GM12878 (cell line): ENCODE results near the gene CWF19L1. TPM values are rescaled to one million over a fixed set of nuclear protein-coding genes. Genes with fewer than 3 reads are reported as not detected.

ENCODE experiments used
- ATAC-seq: fragments of 200-7000 bp; cut with Tn5 transposase; 3 replicates; pipeline ENCODE4 v1.9.1; 2020; ENCODE audit warnings: mild to moderate bottlenecking, moderate library complexity
- BruUV-seq: library from RNA; stranded (reverse); fragments of 400-500 nt; replicated peaks from 2 replicates; lab custom pipeline; 2021; lab: Mats Ljungman, UMichigan
- CTCF ChIA-PET: fragments of 300-600 bp; sonication (Branson Sonifier 250); formaldehyde crosslinking; extraction: SDS; loops from one replicate; lab custom pipeline; 2021; ENCODE audit warnings: inconsistent platforms; lab: Yijun Ruan, JAX
- POLR2A ChIA-PET: fragments of 350-600 bp; formaldehyde crosslinking; extraction: SDS; loops from one replicate; lab custom pipeline; 2021; ENCODE audit warnings: inconsistent platforms; lab: Charles Lee
- RAD21 ChIA-PET: fragments of 300-600 bp; sonication (Branson Sonifier 250); formaldehyde crosslinking; loops from one replicate; lab custom pipeline; 2023; ENCODE audit warnings: antibody characterized with exemption; ENCODE audit not compliant: unreplicated experiment; lab: Charles Lee
- SMC1A ChIA-PET: fragments of 300-600 bp; sonication (Branson Sonifier 250); formaldehyde crosslinking; loops from one replicate; lab custom pipeline; 2023; ENCODE audit not compliant: unreplicated experiment, uncharacterized antibody; lab: Charles Lee
- DNase-seq: peaks from one replicate; pipeline ENCODE4 v3.0.0-alpha.2; 2011; ENCODE audit warnings: low read depth, low spot score
- FAIRE-seq: peaks from 3 replicates; lab custom pipeline; 2011; peaks lifted over from hg19 to GRCh38; lab: Jason Lieb, UNC
- H2AFZ ChIP-seq: 2 replicates; pipeline ENCODE4 v1.6.0; 2011; ENCODE audit warnings: low read depth, low read length, control low read depth; ENCODE audit not compliant: control insufficient read depth
- H3K27ac ChIP-seq: 2 replicates; pipeline ENCODE4 v1.5.1; 2011; ENCODE audit warnings: control low read depth; ENCODE audit not compliant: control insufficient read depth, insufficient read depth
- H3K27me3 ChIP-seq, 2 experiments: replicated peaks in 1 of 2; 2 replicates each; pipeline versions ENCODE4 v1.6.0 to v1.6.1; 2011; ENCODE audit warnings: low read length in 1 of 2; ENCODE audit not compliant: control insufficient read depth in 2 of 2, insufficient read depth in 2 of 2
- H3K36me3 ChIP-seq, 2 experiments: 2 replicates each; pipeline ENCODE4 v1.5.1; 2011; ENCODE audit warnings: low read length in 1 of 2; ENCODE audit not compliant: control insufficient read depth in 2 of 2, insufficient read depth in 2 of 2
- H3K4me1 ChIP-seq: 2 replicates; pipeline ENCODE4 v1.6.1; 2011; ENCODE audit warnings: mild to moderate bottlenecking, low read length, moderate library complexity, mixed read lengths; ENCODE audit not compliant: control insufficient read depth, insufficient read depth
- H3K4me2 ChIP-seq: 2 replicates; pipeline ENCODE4 v1.6.0; 2011; ENCODE audit warnings: control low read depth; ENCODE audit not compliant: control insufficient read depth, insufficient read depth
- H3K4me3 ChIP-seq: fragments of 200-600 bp; sonication (generic); 2 replicates; pipeline ENCODE4 v1.5.1; 2016
- H3K79me2 ChIP-seq: 2 replicates; pipeline ENCODE4 v1.6.0; 2011; ENCODE audit warnings: low read length; ENCODE audit not compliant: control insufficient read depth, insufficient read depth
- H3K9ac ChIP-seq: 2 replicates; pipeline ENCODE4 v1.8.0; 2011; ENCODE audit warnings: low read length, control low read depth, mixed read lengths; ENCODE audit not compliant: control insufficient read depth, insufficient read depth
- H3K9me3 ChIP-seq: replicated peaks from 3 replicates; pipeline ENCODE4 v1.5.1; 2011; ENCODE audit warnings: mild to moderate bottlenecking, low read length; ENCODE audit not compliant: control insufficient read depth, insufficient read depth
- H4K20me1 ChIP-seq: 2 replicates; pipeline ENCODE4 v1.6.0; 2011; ENCODE audit not compliant: control insufficient read depth, insufficient read depth
- BCL11A ChIP-seq: IDR thresholded peaks from 2 replicates; pipeline ENCODE4 v1.6.1; 2011; ENCODE audit warnings: low read depth, low read length
- CHD1 ChIP-seq: IDR thresholded peaks from 2 replicates; pipeline ENCODE4 v1.6.1; 2012; ENCODE audit warnings: low read depth, low read length, improper control_type of control experiment
- ETV6 ChIP-seq, 2 experiments: fragments of 450-650 bp in 1 of 2; IDR thresholded peaks in 1 of 2; conservative IDR thresholded peaks in 1 of 2; 2 replicates each; pipeline ENCODE4 v1.6.1; 2014; ENCODE audit warnings: antibody characterized with exemption in 1 of 2, borderline replicate concordance in 1 of 2, low read depth in 1 of 2, mild to moderate bottlenecking in 1 of 2, moderate library complexity in 1 of 2
- FOS ChIP-seq: IDR thresholded peaks from 3 replicates; pipeline ENCODE4 v1.6.1; 2011; ENCODE audit warnings: borderline replicate concordance; ENCODE audit not compliant: insufficient read length; ENCODE audit errors: extremely low read depth
- HDAC2 ChIP-seq: fragments of 200-600 bp; sonication (generic); IDR thresholded peaks from 2 replicates; pipeline ENCODE4 v1.6.1; 2017
- HDAC6 ChIP-seq: fragments of 200-600 bp; sonication (generic); IDR thresholded peaks from one replicate; pipeline ENCODE4 v1.8.0; 2017; ENCODE audit warnings: antibody characterized with exemption; ENCODE audit not compliant: unreplicated experiment
- IRF4 ChIP-seq: IDR thresholded peaks from 2 replicates; pipeline ENCODE4 v1.6.1; 2011; ENCODE audit warnings: low read depth, low read length
- POLR2AphosphoS2 ChIP-seq: IDR thresholded peaks from 2 replicates; pipeline ENCODE4 v1.6.1; 2011; ENCODE audit warnings: low read depth, mild to moderate bottlenecking, low read length, improper control_type of control experiment, moderate library complexity
- SMAD1 ChIP-seq: fragments of 450-650 bp; IDR thresholded peaks from 2 replicates; pipeline ENCODE4 v1.6.1; 2018; ENCODE audit warnings: mild to moderate bottlenecking, low read depth; ENCODE audit not compliant: partially characterized antibody
- SREBF1 ChIP-seq: IDR thresholded peaks from 2 replicates; pipeline ENCODE4 v1.6.1; 2012; ENCODE audit warnings: mild to moderate bottlenecking, low read length
- SUPT20H ChIP-seq: IDR thresholded peaks from 2 replicates; pipeline ENCODE4 v1.6.1; 2011; ENCODE audit warnings: low read depth, mild to moderate bottlenecking, low read length, moderate library complexity, borderline replicate concordance; ENCODE audit not compliant: control insufficient read depth
- TAF1 ChIP-seq: IDR thresholded peaks from 2 replicates; pipeline ENCODE4 v1.6.1; 2011; ENCODE audit warnings: mild to moderate bottlenecking, low read depth, low read length, borderline replicate concordance
- YY1 ChIP-seq: IDR thresholded peaks from 2 replicates; pipeline ENCODE4 v1.6.1; 2011; ENCODE audit warnings: low read depth, mild to moderate bottlenecking, low read length
- ZZZ3 ChIP-seq: IDR thresholded peaks from 2 replicates; pipeline ENCODE4 v1.6.1; 2011; ENCODE audit warnings: low read depth; ENCODE audit not compliant: control insufficient read depth, insufficient read length
- WGBS: methylation state at CpG from one replicate; pipeline ENCODE4 v1.1.6; 2016; ENCODE audit warnings: low lambda C conversion rate; ENCODE audit not compliant: insufficient replicate concordance, insufficient coverage; ENCODE audit errors: missing lambda C conversion rate; 5-methylcytosine and 5-hydroxymethylcytosine counted together
- in situ Hi-C: fragments of 300-500 bp; cut with MboI; formaldehyde crosslinking; loops from 9 replicates; pipeline ENCODE4 v1.14.3; 2018; ENCODE audit warnings: mixed read lengths
- intact Hi-C: fragments of 100-400 bp; cut with micrococcal nuclease; formaldehyde crosslinking; loops from one replicate; pipeline ENCODE4 v1.14.2; 2022; ENCODE audit not compliant: unreplicated experiment
- polyA plus RNA-seq, 11 experiments: library from polyadenylated mRNA; depleted of rRNA in 4 of 11; unstranded in 6 of 11; stranded (reverse) in 5 of 11; fragments of >200 nt; fragmentation: Nextera tagmentation in 4 of 11; fragmentation: Illumina TruSeq in 1 of 11; extraction: Ambion mirVana in 4 of 11; extraction: Trizol in 1 of 11; gene quantifications; 1 replicate in 1 of 11; 2 replicates in 10 of 11; pipeline versions ENCODE4 v1.2.1 to v1.2.3, GENCODE V29; 2011 to 2016; ENCODE audit warnings: inconsistent platforms in 2 of 11, missing spikeins in 2 of 11, low read depth in 1 of 11
- total RNA-seq, 4 experiments: library from RNA; depleted of rRNA in 3 of 4; stranded (reverse); fragments of >200 nt in 3 of 4; fragmentation: Illumina TruSeq in 1 of 4; extraction: Trizol in 1 of 4; gene quantifications; 2 replicates each; pipeline versions ENCODE4 v1.2.1 to v1.2.3, GENCODE V29; 2013 to 2021
- TF ChIP-seq, protein P1 (sequence below): fragments of 450-650 bp; IDR thresholded peaks from 2 replicates; pipeline ENCODE4 v1.6.1; 2018; ENCODE audit warnings: mild to moderate bottlenecking, low read depth, moderate library complexity; ENCODE audit not compliant: partially characterized antibody
- TF ChIP-seq, protein P2 (sequence below): fragments of 450-650 bp; IDR thresholded peaks from 2 replicates; pipeline ENCODE4 v1.6.1; 2016; ENCODE audit warnings: mild to moderate bottlenecking
- TF ChIP-seq, protein P3 (sequence below): IDR thresholded peaks from 2 replicates; pipeline ENCODE4 v1.6.1; 2011; ENCODE audit warnings: mild to moderate bottlenecking, low read depth, low read length, moderate library complexity; ENCODE audit not compliant: insufficient replicate concordance
- TF ChIP-seq, protein P4 (sequence below): IDR thresholded peaks from 2 replicates; pipeline ENCODE4 v1.6.1; 2012; ENCODE audit warnings: low read depth, low read length, improper control_type of control experiment

The CWF19L1 gene
- total and polyA plus RNA-seq, 10 of the 15 experiments (the other 5 are each of a cell fraction or from before 2014, with no cell fraction given) = 30.2 to 51.7 (median 38.1) TPM

DNA sequence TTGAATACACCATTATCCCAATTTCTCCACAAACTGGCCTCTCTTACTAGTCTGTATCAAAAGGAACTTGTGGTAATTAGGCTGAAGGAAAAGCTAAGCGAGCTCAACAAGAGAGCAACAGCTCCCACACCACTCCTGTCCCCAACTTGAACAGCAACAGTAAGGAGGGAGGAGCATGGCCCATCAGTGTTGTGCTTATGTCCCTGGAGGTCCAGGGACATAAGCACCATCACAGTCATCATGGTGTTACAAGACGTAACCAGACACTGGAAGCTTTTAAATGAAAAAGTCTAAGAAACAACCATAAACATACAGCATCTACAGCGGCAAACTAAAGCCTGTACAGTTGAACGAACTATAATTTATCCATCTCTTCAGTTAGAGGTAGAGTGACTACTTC is 82.6 kb downstream of the CWF19L1 start:
- Histone ChIP-seq H3K9me3 (no peaks in the 10 kb centered on the region), H3K4me1 (peaks cover 6% of the 10 kb centered on the region), H3K4me2 (peak overlapping the region; percentile 52), H4K20me1 (no peaks in the 10 kb centered on the region), H2AFZ (0 out of 2 replicates have a peak overlapping the region, but pooled peaks have one; percentile 9), H3K4me3 (peak overlapping the region; percentile 91), H3K27me3 (no peaks in the 10 kb centered on the region), H3K9ac (peak overlapping the region; percentile 80), H3K79me2 (peaks cover 47% of the 10 kb centered on the region), H3K27ac (peak overlapping the region; percentile 1; the same call in 1 of the 2 replicates), H3K36me3 (peaks cover 0 to 7% of the 10 kb centered on the region in 2 experiments; a peak in 1 of 4 replicates)
- ATAC-seq (peak; percentile 40), FAIRE-seq (no peak), DNase-seq (no peak)
- 0% methylated on average over 4 of the region's 4 CpGs for WGBS
- ChIA-PET POLR2A (interaction anchor here (1.2 to 2.4 kb wide), 3 partner anchors 10 to 189 kb away, joined by 3 to 7 read pairs (median 5); no protein-coding TSS in a partner anchor), SMC1A (interaction anchor here (0.7 to 2.5 kb wide), 9 partner anchors 10 to 213 kb away, joined by 3 to 15 read pairs (median 5); no protein-coding TSS in a partner anchor), CTCF (interaction anchor here (0.6 to 1.6 kb wide), 7 partner anchors 9 to 339 kb away, joined by 3 to 5 read pairs (median 4); no protein-coding TSS in a partner anchor), RAD21 (interaction anchor here (1.2 to 1.7 kb wide), 3 partner anchors 15 to 339 kb away, joined by 3 to 5 read pairs (median 4); no protein-coding TSS in a partner anchor)
- BruUV-seq = no TSS peak
- in situ Hi-C loops (no loop called here), intact Hi-C loops (loop anchor here (10.0 kb wide), 2 partner anchors 210 to 340 kb away; no protein-coding TSS in a partner anchor)
- TF ChIP-seq TAF1 (no peak), YY1 (no peak), HDAC2 (no peak), POLR2AphosphoS2 (no peak), FOS (no peak), HDAC6 (no peak), SMAD1 (no peak), SUPT20H (no peak), ETV6 (conservative IDR thresholded peaks at IDR 0.05 in 1 of 2, IDR thresholded peaks at IDR 0.05 in 1 of 2; ENCODE audit: borderline replicate concordance in 1 of 2, low read depth in 1 of 2) (no peak), SREBF1 (no peak), ZZZ3 (no peak), IRF4 (no peak), CHD1 (no peak), BCL11A (no peak)
- TF ChIP-seq, protein P1, sequence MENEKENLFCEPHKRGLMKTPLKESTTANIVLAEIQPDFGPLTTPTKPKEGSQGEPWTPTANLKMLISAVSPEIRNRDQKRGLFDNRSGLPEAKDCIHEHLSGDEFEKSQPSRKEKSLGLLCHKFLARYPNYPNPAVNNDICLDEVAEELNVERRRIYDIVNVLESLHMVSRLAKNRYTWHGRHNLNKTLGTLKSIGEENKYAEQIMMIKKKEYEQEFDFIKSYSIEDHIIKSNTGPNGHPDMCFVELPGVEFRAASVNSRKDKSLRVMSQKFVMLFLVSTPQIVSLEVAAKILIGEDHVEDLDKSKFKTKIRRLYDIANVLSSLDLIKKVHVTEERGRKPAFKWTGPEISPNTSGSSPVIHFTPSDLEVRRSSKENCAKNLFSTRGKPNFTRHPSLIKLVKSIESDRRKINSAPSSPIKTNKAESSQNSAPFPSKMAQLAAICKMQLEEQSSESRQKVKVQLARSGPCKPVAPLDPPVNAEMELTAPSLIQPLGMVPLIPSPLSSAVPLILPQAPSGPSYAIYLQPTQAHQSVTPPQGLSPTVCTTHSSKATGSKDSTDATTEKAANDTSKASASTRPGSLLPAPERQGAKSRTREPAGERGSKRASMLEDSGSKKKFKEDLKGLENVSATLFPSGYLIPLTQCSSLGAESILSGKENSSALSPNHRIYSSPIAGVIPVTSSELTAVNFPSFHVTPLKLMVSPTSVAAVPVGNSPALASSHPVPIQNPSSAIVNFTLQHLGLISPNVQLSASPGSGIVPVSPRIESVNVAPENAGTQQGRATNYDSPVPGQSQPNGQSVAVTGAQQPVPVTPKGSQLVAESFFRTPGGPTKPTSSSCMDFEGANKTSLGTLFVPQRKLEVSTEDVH = no peak
- TF ChIP-seq, protein P2, sequence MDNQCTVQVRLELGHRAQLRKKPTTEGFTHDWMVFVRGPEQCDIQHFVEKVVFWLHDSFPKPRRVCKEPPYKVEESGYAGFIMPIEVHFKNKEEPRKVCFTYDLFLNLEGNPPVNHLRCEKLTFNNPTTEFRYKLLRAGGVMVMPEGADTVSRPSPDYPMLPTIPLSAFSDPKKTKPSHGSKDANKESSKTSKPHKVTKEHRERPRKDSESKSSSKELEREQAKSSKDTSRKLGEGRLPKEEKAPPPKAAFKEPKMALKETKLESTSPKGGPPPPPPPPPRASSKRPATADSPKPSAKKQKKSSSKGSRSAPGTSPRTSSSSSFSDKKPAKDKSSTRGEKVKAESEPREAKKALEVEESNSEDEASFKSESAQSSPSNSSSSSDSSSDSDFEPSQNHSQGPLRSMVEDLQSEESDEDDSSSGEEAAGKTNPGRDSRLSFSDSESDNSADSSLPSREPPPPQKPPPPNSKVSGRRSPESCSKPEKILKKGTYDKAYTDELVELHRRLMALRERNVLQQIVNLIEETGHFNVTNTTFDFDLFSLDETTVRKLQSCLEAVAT = no peak
- TF ChIP-seq, protein P3, sequence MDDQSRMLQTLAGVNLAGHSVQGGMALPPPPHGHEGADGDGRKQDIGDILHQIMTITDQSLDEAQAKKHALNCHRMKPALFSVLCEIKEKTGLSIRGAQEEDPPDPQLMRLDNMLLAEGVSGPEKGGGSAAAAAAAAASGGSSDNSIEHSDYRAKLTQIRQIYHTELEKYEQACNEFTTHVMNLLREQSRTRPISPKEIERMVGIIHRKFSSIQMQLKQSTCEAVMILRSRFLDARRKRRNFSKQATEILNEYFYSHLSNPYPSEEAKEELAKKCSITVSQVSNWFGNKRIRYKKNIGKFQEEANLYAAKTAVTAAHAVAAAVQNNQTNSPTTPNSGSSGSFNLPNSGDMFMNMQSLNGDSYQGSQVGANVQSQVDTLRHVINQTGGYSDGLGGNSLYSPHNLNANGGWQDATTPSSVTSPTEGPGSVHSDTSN = no peak
- TF ChIP-seq, protein P4, sequence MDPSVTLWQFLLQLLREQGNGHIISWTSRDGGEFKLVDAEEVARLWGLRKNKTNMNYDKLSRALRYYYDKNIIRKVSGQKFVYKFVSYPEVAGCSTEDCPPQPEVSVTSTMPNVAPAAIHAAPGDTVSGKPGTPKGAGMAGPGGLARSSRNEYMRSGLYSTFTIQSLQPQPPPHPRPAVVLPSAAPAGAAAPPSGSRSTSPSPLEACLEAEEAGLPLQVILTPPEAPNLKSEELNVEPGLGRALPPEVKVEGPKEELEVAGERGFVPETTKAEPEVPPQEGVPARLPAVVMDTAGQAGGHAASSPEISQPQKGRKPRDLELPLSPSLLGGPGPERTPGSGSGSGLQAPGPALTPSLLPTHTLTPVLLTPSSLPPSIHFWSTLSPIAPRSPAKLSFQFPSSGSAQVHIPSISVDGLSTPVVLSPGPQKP = no peak
